Endothelial cell of umbilical vein (primary cell): ENCODE data around the gene CEP295NL. TPM values are rescaled to one million over a fixed set of nuclear protein-coding genes. Genes with fewer than 3 reads are reported as not detected.

Experiments
- BruUV-seq: library from RNA; stranded (reverse); fragments of 400-500 nt; replicated peaks from 2 replicates; lab custom pipeline; 2021; lab: Mats Ljungman, UMichigan
- CTCF ChIA-PET: fragments of 300-600, 350-600 bp; sonication (Branson Sonifier 250); formaldehyde crosslinking; loops from one replicate; lab custom pipeline; 2021; ENCODE audit warnings: antibody characterized with exemption, inconsistent platforms; lab: Charles Lee
- POLR2A ChIA-PET: fragments of 300-600, 350-600 bp; sonication (Branson Sonifier 250); formaldehyde crosslinking; loops from one replicate; lab custom pipeline; 2021; ENCODE audit warnings: antibody characterized with exemption, inconsistent platforms; lab: Charles Lee
- DNase-seq: peaks from one replicate; pipeline ENCODE4 v3.0.0-alpha.2; 2011; ENCODE audit warnings: low read depth, low spot score
- FAIRE-seq: peaks from 2 replicates; lab custom pipeline; 2011; peaks lifted over from hg19 to GRCh38; lab: Jason Lieb, UNC
- H2AFZ ChIP-seq: 2 replicates; pipeline ENCODE4 v1.6.0; 2012; ENCODE audit warnings: low read depth, low read length, control low read depth, inconsistent platforms
- H3K27ac ChIP-seq: 2 replicates; pipeline ENCODE4 v1.5.1; 2011; ENCODE audit warnings: low read depth, mild to moderate bottlenecking, control low read depth, low read length, moderate library complexity; ENCODE audit not compliant: insufficient read depth
- H3K27me3 ChIP-seq, 2 experiments: 2 replicates each; pipeline versions ENCODE4 v1.6.0 to v1.6.1; 2011; ENCODE audit warnings: low read length in 2 of 2, mixed read lengths in 1 of 2; ENCODE audit not compliant: control insufficient read depth in 2 of 2, insufficient read depth in 2 of 2
- H3K36me3 ChIP-seq, 2 experiments: 2 replicates in 1 of 2; 3 replicates in 1 of 2; pipeline ENCODE4 v1.5.1; 2011; ENCODE audit warnings: low read length in 2 of 2, mild to moderate bottlenecking in 1 of 2, moderate library complexity in 1 of 2; ENCODE audit not compliant: control insufficient read depth in 2 of 2, insufficient read depth in 2 of 2; ENCODE audit errors: extremely low read depth in 1 of 2
- H3K4me1 ChIP-seq: 3 replicates; pipeline ENCODE4 v1.5.1; 2011; ENCODE audit warnings: mild to moderate bottlenecking, low read length; ENCODE audit not compliant: control insufficient read depth, insufficient read depth; ENCODE audit errors: extremely low read depth
- H3K4me2 ChIP-seq: 2 replicates; pipeline ENCODE4 v1.6.1; 2011; ENCODE audit warnings: low read length, control low read depth, mixed read lengths; ENCODE audit not compliant: insufficient read depth
- H3K4me3 ChIP-seq, 3 experiments: fragments of 200-600 bp in 1 of 3; sonication (generic), shearing (Covaris generic) in 1 of 3; replicated peaks in 1 of 3; 2 replicates each; pipeline ENCODE4 v1.5.1; 2011 to 2016; ENCODE audit warnings: control low read depth in 3 of 3, low read length in 3 of 3, mild to moderate bottlenecking in 2 of 3, inconsistent platforms in 1 of 3, low read depth in 1 of 3, moderate library complexity in 1 of 3; ENCODE audit not compliant: insufficient read depth in 1 of 3
- H3K79me2 ChIP-seq: 2 replicates; pipeline ENCODE4 v1.6.0; 2012; ENCODE audit warnings: low read length, inconsistent platforms; ENCODE audit not compliant: control insufficient read depth, insufficient read depth
- H3K9ac ChIP-seq: replicated peaks from 2 replicates; pipeline ENCODE3; 2011; ENCODE audit warnings: low read length, control low read depth; ENCODE audit not compliant: insufficient read depth; ENCODE audit errors: extremely low read depth
- H3K9me1 ChIP-seq: replicated peaks from 3 replicates; pipeline ENCODE4 v1.6.0; 2011; ENCODE audit warnings: mild to moderate bottlenecking, low read length; ENCODE audit not compliant: control insufficient read depth, insufficient read depth; ENCODE audit errors: extremely low read depth
- H3K9me3 ChIP-seq: replicated peaks from 2 replicates; pipeline ENCODE4 v1.5.1; 2012; ENCODE audit warnings: low read length, inconsistent platforms; ENCODE audit not compliant: control insufficient read depth, insufficient read depth
- H4K20me1 ChIP-seq: replicated peaks from 2 replicates; pipeline ENCODE3; 2011; ENCODE audit warnings: mild to moderate bottlenecking, low read length; ENCODE audit not compliant: control insufficient read depth, insufficient read depth; ENCODE audit errors: extremely low read depth
- CTCF ChIP-seq, 2 donors: IDR thresholded peaks; 1 replicate in 1 of 2; 2 replicates in 1 of 2; pipeline ENCODE4 v1.5.1; 2011; ENCODE audit warnings: low read length in 2 of 2, mild to moderate bottlenecking in 2 of 2, moderate library complexity in 2 of 2, control low read depth in 1 of 2, inconsistent platforms in 1 of 2, low read depth in 1 of 2; ENCODE audit not compliant: insufficient read depth in 1 of 2; ENCODE audit errors: extremely low read depth in 1 of 2
- EZH2 ChIP-seq: IDR thresholded peaks from 2 replicates; pipeline ENCODE4 v1.6.1; 2012; ENCODE audit warnings: borderline replicate concordance, low read depth, mild to moderate bottlenecking, moderate library complexity, low read length, inconsistent platforms; ENCODE audit not compliant: severe bottlenecking
- FOS ChIP-seq: IDR thresholded peaks from 2 replicates; pipeline ENCODE4 v1.6.1; 2011; ENCODE audit warnings: mild to moderate bottlenecking, low read length, moderate library complexity, borderline replicate concordance; ENCODE audit not compliant: insufficient read depth
- GATA2 ChIP-seq: IDR thresholded peaks from 2 replicates; pipeline ENCODE4 v1.7.0; 2011; ENCODE audit warnings: low read depth, mild to moderate bottlenecking, moderate library complexity, mixed read lengths, low read length; ENCODE audit not compliant: insufficient read length, insufficient read depth
- JUN ChIP-seq: IDR thresholded peaks from 2 replicates; pipeline ENCODE4 v1.6.1; 2011; ENCODE audit warnings: borderline replicate concordance, low read depth; ENCODE audit not compliant: insufficient read length, insufficient read depth
- MYC ChIP-seq: IDR thresholded peaks from one replicate; pipeline ENCODE4 v1.6.1; 2011; ENCODE audit warnings: mild to moderate bottlenecking, low read depth, low read length
- POLR2A ChIP-seq: IDR thresholded peaks from 2 replicates; pipeline ENCODE4 v1.6.1; 2012; ENCODE audit warnings: low read depth, mild to moderate bottlenecking, control low read depth, low read length
- POLR2AphosphoS5 ChIP-seq: IDR thresholded peaks from 2 replicates; pipeline ENCODE4 v1.6.1; 2012; ENCODE audit warnings: low read depth, mild to moderate bottlenecking, control low read depth, low read length, moderate library complexity; ENCODE audit not compliant: insufficient read depth
- dilution Hi-C: fragments of 300-500 bp; cut with MboI; formaldehyde crosslinking; loops from one replicate; pipeline ENCODE4 v1.15.0; 2019; ENCODE audit warnings: low sequenced_read_pairs; ENCODE audit not compliant: extremely low pct_ligation_motif_present
- intact Hi-C: fragments of 100-400 bp; cut with micrococcal nuclease; formaldehyde crosslinking; loops from one replicate; pipeline ENCODE4 v1.10.0; 2022
- polyA plus RNA-seq, 4 experiments: library from polyadenylated mRNA; depleted of rRNA in 3 of 4; stranded (reverse) in 3 of 4; unstranded in 1 of 4; fragments of >200 nt; gene quantifications; 2 replicates each; pipeline versions ENCODE4 v1.2.1 to v1.2.3, GENCODE V29; 2011 to 2012; ENCODE audit warnings: missing spikeins in 1 of 4
- total RNA-seq: library from RNA; stranded (reverse); gene quantifications from 2 replicates; pipeline ENCODE4 v1.2.3, GENCODE V29; 2021
- TF ChIP-seq, protein P1 (sequence below): IDR thresholded peaks from 2 replicates; pipeline ENCODE4 v1.6.1; 2011; ENCODE audit not compliant: insufficient read depth, insufficient read length

CEP295NL gene
- total and polyA plus RNA-seq, 2 donors (not counting 3 experiments of a cell fraction or from before 2014, with no cell fraction given) = 0.10 to 8.3 TPM

DNA sequence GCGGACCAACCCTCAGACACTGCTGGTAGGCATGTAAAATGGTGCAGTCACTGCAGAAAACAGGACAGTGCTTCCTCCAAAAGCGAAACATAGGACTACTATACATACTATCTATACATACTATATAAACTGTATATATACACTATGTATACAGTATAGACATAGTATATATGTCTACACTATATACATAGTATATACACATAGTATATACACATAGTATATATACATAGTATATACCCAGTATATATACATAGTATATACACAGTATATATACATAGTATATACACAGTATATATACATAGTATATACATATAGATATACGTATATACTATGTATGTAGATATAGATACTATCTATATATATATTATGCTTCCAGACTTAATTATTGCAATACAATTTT, 55.9 kb downstream of the CEP295NL start:
- intact Hi-C loops = no loop called here
- Histone ChIP-seq H3K9ac (no peak overlapping the region), H2AFZ (no peak overlapping the region), H3K9me1 (no peaks in the 10 kb centered on the region), H3K9me3 (no peaks in the 10 kb centered on the region), H3K27me3 (no peaks in the 10 kb centered on the region), H3K36me3 (no peaks in the 10 kb centered on the region), H3K4me2 (no peak overlapping the region), H3K79me2 (no peaks in the 10 kb centered on the region), H4K20me1 (no peaks in the 10 kb centered on the region), H3K27ac (no peak overlapping the region), H3K4me1 (no peaks in the 10 kb centered on the region), H3K4me3 (no peak overlapping the region)
- TF ChIP-seq MYC (no peak), GATA2 (no peak), POLR2A (no peak), FOS (no peak), JUN (no peak), CTCF (IDR thresholded peaks at IDR 0.05; ENCODE audit: extremely low read depth in 1 of 2, insufficient read depth in 1 of 2, low read depth in 1 of 2, low read length in 2 of 2) (no peak), EZH2 (no peak), POLR2AphosphoS5 (no peak)
- TF ChIP-seq, protein P1, sequence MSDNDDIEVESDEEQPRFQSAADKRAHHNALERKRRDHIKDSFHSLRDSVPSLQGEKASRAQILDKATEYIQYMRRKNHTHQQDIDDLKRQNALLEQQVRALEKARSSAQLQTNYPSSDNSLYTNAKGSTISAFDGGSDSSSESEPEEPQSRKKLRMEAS = no peak
- dilution Hi-C loops = no loop called here
- no TSS peak for BruUV-seq
- FAIRE-seq (no peak), DNase-seq (no peak)
- ChIA-PET POLR2A (no interaction called here), CTCF (no interaction called here)
